ENCODE results near the gene MRNIP.

MRNIP gene

GRCh38 chr5:179893958-179894895 is 35.6 kb upstream of the MRNIP start:
- TF ChIP-seq GATA2 (IDR thresholded peaks at IDR 0.05; ENCODE audit: low read depth, low read length) (no peak), GATA3 (IDR thresholded peaks at IDR 0.05; ENCODE audit: low read depth, low read length) (no peak)

- TF ChIP-seq GATA2 (IDR thresholded peaks at IDR 0.05; ENCODE audit: low read depth, low read length) = no peak
- no peak for TF ChIP-seq GATA3 (IDR thresholded peaks at IDR 0.05; ENCODE audit: low read depth, low read length)
These were observed 34.7 kb upstream of the MRNIP start for GRCh38 chr5:179893076-179893957.

- no peak for TF ChIP-seq GATA3 (IDR thresholded peaks at IDR 0.05; ENCODE audit: low read depth, low read length)
These were observed 33.6 kb upstream of the MRNIP start for GRCh38 chr5:179892255-179892654.

- TF ChIP-seq GATA3 (IDR thresholded peaks at IDR 0.05; ENCODE audit: low read depth, low read length) (no peak), GATA2 (IDR thresholded peaks at IDR 0.05; ENCODE audit: low read depth, low read length) (no peak)
These were observed 32.4 kb upstream of the MRNIP start for GRCh38 chr5:179890751-179891682.

- TF ChIP-seq GATA3 (IDR thresholded peaks at IDR 0.05; ENCODE audit: low read depth, low read length) (no peak), GATA2 (IDR thresholded peaks at IDR 0.05; ENCODE audit: low read depth, low read length) (no peak)
These were observed 31.3 kb upstream of the MRNIP start for GRCh38 chr5:179889885-179890284.

DNA sequence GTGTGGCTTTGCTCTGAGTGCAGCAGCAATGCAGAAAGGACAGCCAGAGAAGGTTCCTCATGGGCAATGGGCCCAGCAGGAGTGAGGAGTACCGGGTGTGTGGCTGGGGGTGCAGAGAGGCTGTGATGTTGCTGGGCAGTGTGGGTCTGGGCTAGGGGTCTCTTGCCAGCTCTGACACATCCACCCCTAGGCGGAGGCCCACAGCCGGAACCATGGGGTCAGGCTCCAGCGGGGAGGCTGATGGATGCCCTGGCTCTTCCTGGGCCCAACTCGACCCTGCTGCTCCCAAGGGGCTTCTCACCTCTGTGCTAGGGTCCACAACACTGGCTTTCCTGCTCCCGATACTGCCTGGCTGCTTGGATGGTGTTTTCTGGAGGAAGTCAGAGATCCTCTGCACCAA is 29.2 kb upstream of the MRNIP start:
- TF ChIP-seq GATA3 (IDR thresholded peaks at IDR 0.05; ENCODE audit: low read depth, low read length) (no peak), GATA2 (IDR thresholded peaks at IDR 0.05; ENCODE audit: low read depth, low read length) (no peak)

DNA sequence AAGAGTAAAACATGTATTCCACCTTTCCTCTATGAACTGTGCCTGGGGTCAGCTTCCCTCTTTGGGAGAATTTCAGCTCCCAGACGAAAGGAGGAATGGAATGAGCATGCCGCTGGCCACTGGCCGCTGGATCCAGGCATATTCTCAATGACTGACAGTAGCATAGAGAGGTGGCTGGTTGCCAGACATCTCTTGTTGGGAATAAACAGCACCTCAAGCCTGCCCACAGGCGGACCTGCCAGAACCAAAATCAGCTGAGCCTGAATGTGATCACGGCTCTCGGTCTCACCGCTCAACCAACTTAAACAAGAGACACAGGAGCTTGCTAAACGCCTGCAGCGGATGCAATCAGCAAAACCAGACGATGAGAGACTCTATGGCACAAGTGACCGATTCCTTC is 28.5 kb upstream of the MRNIP start:
- TF ChIP-seq GATA3 (IDR thresholded peaks at IDR 0.05; ENCODE audit: low read depth, low read length) (no peak), GATA2 (IDR thresholded peaks at IDR 0.05; ENCODE audit: low read depth, low read length) (no peak)

- no peak for TF ChIP-seq GATA2 (IDR thresholded peaks at IDR 0.05; ENCODE audit: low read depth, low read length)
- TF ChIP-seq GATA3 (IDR thresholded peaks at IDR 0.05; ENCODE audit: low read depth, low read length) = no peak
These were observed 27.7 kb upstream of the MRNIP start for GRCh38 chr5:179886190-179886911.

DNA sequence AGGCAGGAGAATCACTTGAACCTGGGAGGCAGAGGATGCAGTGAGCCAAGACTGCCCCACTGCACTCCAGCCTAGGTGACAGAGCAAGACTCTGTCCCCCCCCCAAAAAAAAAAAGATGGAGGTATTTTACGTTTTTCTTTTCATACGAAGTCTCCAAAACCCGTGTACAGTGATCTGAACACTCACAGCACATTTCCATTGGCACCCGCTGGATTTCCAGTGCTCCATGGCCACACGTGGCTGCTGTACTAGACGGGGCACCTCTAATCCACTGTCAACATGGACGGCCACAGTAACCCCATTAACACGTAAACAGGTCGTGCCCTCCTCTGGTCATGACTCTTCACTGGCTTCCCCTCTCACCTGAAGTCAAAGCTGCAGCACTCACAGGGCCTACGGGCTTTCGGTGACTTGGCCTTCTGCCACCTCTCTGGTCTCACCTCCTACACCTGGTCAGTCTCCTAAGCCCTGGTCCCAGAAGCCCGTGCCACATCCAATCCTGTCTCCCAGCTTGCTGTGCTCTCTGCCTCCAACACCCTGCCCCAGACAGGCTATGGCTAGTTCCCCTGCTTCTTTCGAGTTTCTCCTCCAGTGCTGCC is 27.0 kb upstream of the MRNIP start:
- TF ChIP-seq GATA2 (IDR thresholded peaks at IDR 0.05; ENCODE audit: low read depth, low read length) (no peak), GATA3 (IDR thresholded peaks at IDR 0.05; ENCODE audit: low read depth, low read length) (no peak)

DNA sequence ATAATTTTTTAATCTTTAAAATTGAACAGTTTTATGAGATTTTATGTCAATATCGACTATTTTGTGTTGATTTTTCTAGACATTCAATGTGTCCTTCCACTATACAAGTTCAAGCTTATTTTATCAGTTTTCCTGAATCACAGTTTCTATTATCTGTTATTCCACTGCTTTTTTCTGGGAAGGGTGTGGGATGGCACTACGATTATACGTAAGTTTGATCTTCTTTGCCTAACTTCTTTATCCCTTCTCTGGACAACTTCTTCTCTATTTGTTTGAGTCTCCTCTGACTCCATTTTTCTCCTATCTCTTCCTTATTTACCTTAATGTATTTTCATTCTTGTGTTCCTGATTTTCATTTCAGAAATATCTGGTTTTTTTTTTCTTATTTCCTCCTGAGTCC is 24.5 kb upstream of the MRNIP start:
- no peak for TF ChIP-seq GATA3 (IDR thresholded peaks at IDR 0.05; ENCODE audit: low read depth, low read length)
- no peak for TF ChIP-seq GATA2 (IDR thresholded peaks at IDR 0.05; ENCODE audit: low read depth, low read length)

DNA sequence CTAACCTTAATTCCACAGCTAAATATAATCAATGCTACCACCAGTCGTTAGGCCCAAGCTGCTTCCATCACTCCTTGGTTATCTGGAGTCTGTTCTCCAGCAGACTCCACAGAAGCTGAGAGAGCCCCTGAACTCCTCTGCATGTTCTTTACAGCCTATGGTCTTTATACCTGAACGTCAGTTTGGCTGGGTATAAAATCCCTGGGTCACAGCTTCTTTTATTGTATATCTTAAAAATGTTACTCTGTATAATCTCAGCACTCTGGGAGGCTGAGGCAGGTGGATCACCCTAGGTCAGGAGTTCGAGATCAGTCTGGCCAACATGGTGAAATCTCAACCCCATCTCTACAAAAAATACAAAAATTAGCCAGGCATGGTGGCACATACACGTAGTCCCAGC is 23.7 kb upstream of the MRNIP start:
- TF ChIP-seq GATA2 (IDR thresholded peaks at IDR 0.05; ENCODE audit: low read depth, low read length) = no peak
- no peak for TF ChIP-seq GATA3 (IDR thresholded peaks at IDR 0.05; ENCODE audit: low read depth, low read length)

DNA sequence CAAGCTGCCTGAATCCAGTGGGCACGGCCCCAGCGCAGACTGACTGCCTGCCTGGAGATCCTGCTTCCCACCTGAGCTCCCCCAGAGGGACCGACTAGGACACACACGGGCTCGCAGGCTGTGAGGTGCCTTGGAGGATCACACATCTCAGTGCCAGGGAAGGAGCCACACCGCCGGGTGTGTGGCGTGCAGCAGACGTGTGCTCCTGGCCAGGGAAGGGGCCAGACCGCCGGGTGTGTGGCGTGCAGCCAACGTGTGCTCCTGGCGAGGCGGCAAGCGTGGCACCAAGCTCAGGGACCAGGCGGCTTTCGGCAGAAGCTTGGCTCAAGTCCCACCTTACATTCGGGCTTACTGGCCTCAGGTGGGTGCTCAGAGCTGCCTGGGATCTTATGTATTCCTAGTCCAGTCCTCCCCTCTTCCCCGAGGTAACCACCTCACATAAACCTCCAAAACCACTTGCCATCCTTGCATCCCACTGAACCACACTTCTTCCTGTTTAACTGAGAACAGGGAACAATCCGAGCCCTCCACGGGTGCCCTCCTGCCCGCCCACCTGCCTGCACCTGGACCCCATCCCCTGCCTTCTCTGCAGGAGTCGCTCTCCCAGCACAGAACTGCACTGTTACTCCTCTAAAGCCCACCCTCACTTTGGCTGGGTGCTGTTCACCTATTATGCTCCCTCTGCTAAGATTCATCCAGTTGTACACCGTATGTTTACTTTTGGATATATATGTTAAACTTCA is 22.4 kb upstream of the MRNIP start:
- TF ChIP-seq GATA3 (IDR thresholded peaks at IDR 0.05; ENCODE audit: low read depth, low read length) = no peak
- TF ChIP-seq GATA2 (IDR thresholded peaks at IDR 0.05; ENCODE audit: low read depth, low read length) = no peak
